Fibroblast of lung (primary cell): Measurements from ENCODE around the gene LCORL. TPM values are rescaled to one million over a fixed set of nuclear protein-coding genes. Genes with fewer than 3 reads are reported as not detected.

Source experiments
- DNase-seq, 2 donors: peaks; one replicate each; pipeline versions ENCODE4 v3.0.0 to v3.0.0-alpha.2; 2010; ENCODE audit warnings: low read depth in 2 of 2
- H2AFZ ChIP-seq: 2 replicates; pipeline ENCODE4 v1.5.1; 2012; ENCODE audit warnings: low read length, control low read depth, inconsistent platforms
- H3K27ac ChIP-seq: 2 replicates; pipeline ENCODE4 v1.5.1; 2011; ENCODE audit warnings: low read length, control low read depth; ENCODE audit not compliant: insufficient read depth
- H3K27me3 ChIP-seq: 2 replicates; pipeline ENCODE4 v1.5.1; 2011; ENCODE audit warnings: mild to moderate bottlenecking, low read length; ENCODE audit not compliant: control insufficient read depth, insufficient read depth
- H3K36me3 ChIP-seq: 2 replicates; pipeline ENCODE4 v1.5.1; 2011; ENCODE audit warnings: low read length; ENCODE audit not compliant: control insufficient read depth, insufficient read depth
- H3K4me1 ChIP-seq: 2 replicates; pipeline ENCODE4 v1.5.1; 2011; ENCODE audit warnings: low read length; ENCODE audit not compliant: control insufficient read depth, insufficient read depth; ENCODE audit errors: extremely low read depth
- H3K4me2 ChIP-seq: 2 replicates; pipeline ENCODE4 v1.5.1; 2011; ENCODE audit warnings: low read length, control low read depth; ENCODE audit not compliant: insufficient read depth; ENCODE audit errors: extremely low read depth
- H3K4me3 ChIP-seq, 4 experiments: fragments of 200-600 bp in 1 of 4; sonication (generic) in 1 of 4; replicated peaks in 1 of 4; 2 replicates each; pipeline ENCODE4 v1.5.1; 2011 to 2016; ENCODE audit warnings: low read length in 4 of 4, low read depth in 3 of 4, mild to moderate bottlenecking in 3 of 4, control low read depth in 2 of 4, inconsistent platforms in 1 of 4, mixed read lengths in 1 of 4; ENCODE audit not compliant: insufficient read depth in 1 of 4; ENCODE audit errors: control extremely low read depth in 1 of 4
- H3K79me2 ChIP-seq: 2 replicates; pipeline ENCODE4 v1.5.1; 2012; ENCODE audit warnings: mild to moderate bottlenecking, low read length, inconsistent platforms; ENCODE audit not compliant: control insufficient read depth, insufficient read depth
- H3K9ac ChIP-seq: 2 replicates; pipeline ENCODE4 v1.5.1; 2011; ENCODE audit warnings: mild to moderate bottlenecking, low read length, control low read depth; ENCODE audit not compliant: insufficient read depth
- H3K9me3 ChIP-seq: 2 replicates; pipeline ENCODE4 v1.5.1; 2012; ENCODE audit warnings: low read depth, low read length; ENCODE audit not compliant: control insufficient read depth, insufficient read depth
- H4K20me1 ChIP-seq: 2 replicates; pipeline ENCODE4 v1.5.1; 2011; ENCODE audit warnings: low read length; ENCODE audit not compliant: control insufficient read depth, insufficient read depth; ENCODE audit errors: extremely low read depth
- EZH2 ChIP-seq: IDR thresholded peaks from 2 replicates; pipeline ENCODE4 v1.5.1; 2012; ENCODE audit warnings: low read length, control low read depth, mild to moderate bottlenecking; ENCODE audit errors: missing control alignments
- polyA plus RNA-seq, 2 donors: library from polyadenylated mRNA; depleted of rRNA in 1 of 2; stranded (reverse) in 1 of 2; unstranded in 1 of 2; fragments of >200 nt; gene quantifications; 2 replicates each; pipeline ENCODE4 v1.2.1, GENCODE V29; 2011 to 2012; ENCODE audit warnings: missing spikeins in 1 of 2
- total RNA-seq: library from RNA; depleted of rRNA; stranded (reverse); fragments of >200 nt; gene quantifications from 2 replicates; pipeline ENCODE4 v1.2.1, GENCODE V29; 2014
- TF ChIP-seq, protein P1 (sequence below), 2 donors: IDR thresholded peaks in 1 of 2; conservative IDR thresholded peaks in 1 of 2; 1 replicate in 1 of 2; 2 replicates in 1 of 2; pipeline ENCODE4 v1.5.1; 2011 to 2012; ENCODE audit warnings: low read length in 2 of 2, control low read depth in 1 of 2, inconsistent platforms in 1 of 2, low read depth in 1 of 2, mild to moderate bottlenecking in 1 of 2

The LCORL gene
- total and polyA plus RNA-seq, 2 donors (not counting 1 experiment from before 2014, with no cell fraction given) = 8.5 to 13.5 TPM

DNA sequence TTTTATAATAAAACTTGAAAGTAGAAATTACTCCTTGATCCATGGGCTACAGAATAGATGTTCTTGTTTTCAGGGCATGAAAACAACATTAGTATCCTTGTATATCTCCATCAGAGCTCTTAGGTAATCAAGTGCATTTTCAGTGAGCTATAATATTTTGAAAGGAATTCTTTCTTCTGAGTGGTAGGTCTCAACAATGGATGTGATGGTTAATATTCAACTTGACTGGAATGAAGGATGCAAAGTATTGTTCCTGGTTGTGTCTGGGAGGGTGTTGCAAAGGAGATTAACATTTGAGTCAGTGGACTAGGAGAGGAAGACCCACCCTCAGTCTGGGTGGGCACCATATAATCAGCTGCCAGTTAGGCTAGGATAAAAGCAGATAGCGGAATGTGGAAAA is 100.1 kb downstream of the LCORL start:
- Histone ChIP-seq H3K9ac (no peak overlapping the region), H3K79me2 (no peaks in the 10 kb centered on the region), H3K4me1 (no peaks in the 10 kb centered on the region), H3K9me3 (no peaks in the 10 kb centered on the region), H3K4me2 (no peak overlapping the region), H3K27ac (no peak overlapping the region), H3K27me3 (no peaks in the 10 kb centered on the region), H4K20me1 (no peaks in the 10 kb centered on the region), H2AFZ (no peak overlapping the region), H3K36me3 (no peaks in the 10 kb centered on the region), H3K4me3 (no peak overlapping the region)
- TF ChIP-seq EZH2 = no peak
- TF ChIP-seq, protein P1, sequence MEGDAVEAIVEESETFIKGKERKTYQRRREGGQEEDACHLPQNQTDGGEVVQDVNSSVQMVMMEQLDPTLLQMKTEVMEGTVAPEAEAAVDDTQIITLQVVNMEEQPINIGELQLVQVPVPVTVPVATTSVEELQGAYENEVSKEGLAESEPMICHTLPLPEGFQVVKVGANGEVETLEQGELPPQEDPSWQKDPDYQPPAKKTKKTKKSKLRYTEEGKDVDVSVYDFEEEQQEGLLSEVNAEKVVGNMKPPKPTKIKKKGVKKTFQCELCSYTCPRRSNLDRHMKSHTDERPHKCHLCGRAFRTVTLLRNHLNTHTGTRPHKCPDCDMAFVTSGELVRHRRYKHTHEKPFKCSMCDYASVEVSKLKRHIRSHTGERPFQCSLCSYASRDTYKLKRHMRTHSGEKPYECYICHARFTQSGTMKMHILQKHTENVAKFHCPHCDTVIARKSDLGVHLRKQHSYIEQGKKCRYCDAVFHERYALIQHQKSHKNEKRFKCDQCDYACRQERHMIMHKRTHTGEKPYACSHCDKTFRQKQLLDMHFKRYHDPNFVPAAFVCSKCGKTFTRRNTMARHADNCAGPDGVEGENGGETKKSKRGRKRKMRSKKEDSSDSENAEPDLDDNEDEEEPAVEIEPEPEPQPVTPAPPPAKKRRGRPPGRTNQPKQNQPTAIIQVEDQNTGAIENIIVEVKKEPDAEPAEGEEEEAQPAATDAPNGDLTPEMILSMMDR (conservative IDR thresholded peaks at IDR 0.05 in 1 of 2, IDR thresholded peaks at IDR 0.05 in 1 of 2; ENCODE audit: low read depth in 1 of 2, low read length in 2 of 2) = no peak
- DNase-seq = no peak

GRCh38 chr4:17920681-17921080 is 100.9 kb downstream of the LCORL start:
- Histone ChIP-seq H3K4me3 (no peak overlapping the region), H3K9me3 (no peaks in the 10 kb centered on the region), H3K9ac (no peak overlapping the region), H3K79me2 (no peaks in the 10 kb centered on the region), H3K27ac (no peak overlapping the region), H3K27me3 (no peaks in the 10 kb centered on the region), H4K20me1 (no peaks in the 10 kb centered on the region), H3K36me3 (no peaks in the 10 kb centered on the region), H2AFZ (no peak overlapping the region), H3K4me2 (no peak overlapping the region), H3K4me1 (no peaks in the 10 kb centered on the region)
- TF ChIP-seq, protein P1 (conservative IDR thresholded peaks at IDR 0.05 in 1 of 2, IDR thresholded peaks at IDR 0.05 in 1 of 2; ENCODE audit: low read depth in 1 of 2, low read length in 2 of 2) = no peak
- no peak for TF ChIP-seq EZH2
- DNase-seq = no peak

DNA sequence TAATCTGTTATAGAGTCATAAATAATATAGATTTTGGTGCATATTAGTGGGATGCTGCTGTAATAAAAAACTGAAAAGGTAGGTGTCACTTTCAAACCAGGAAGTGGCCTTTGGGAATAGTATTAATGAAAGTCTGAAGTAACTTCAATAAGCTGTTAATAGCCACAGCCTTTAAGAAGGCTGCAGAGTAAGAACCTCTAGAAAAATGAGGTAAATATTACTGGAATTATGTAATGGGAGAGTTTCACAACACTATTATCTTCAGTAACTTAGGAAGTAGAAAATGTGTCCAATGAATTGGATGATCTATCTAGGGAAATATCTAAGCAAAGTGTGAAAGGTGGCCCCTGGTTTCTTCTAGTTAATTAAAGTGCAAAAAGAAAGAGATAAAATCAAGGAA is 106.1 kb downstream of the LCORL start:
- Histone ChIP-seq H4K20me1 (no peaks in the 10 kb centered on the region), H3K36me3 (no peaks in the 10 kb centered on the region), H2AFZ (no peak overlapping the region), H3K4me2 (no peak overlapping the region), H3K79me2 (no peaks in the 10 kb centered on the region), H3K27ac (no peak overlapping the region), H3K4me1 (no peaks in the 10 kb centered on the region), H3K4me3 (no peak overlapping the region), H3K9me3 (no peaks in the 10 kb centered on the region), H3K9ac (no peak overlapping the region), H3K27me3 (no peaks in the 10 kb centered on the region)
- TF ChIP-seq, protein P1 (conservative IDR thresholded peaks at IDR 0.05 in 1 of 2, IDR thresholded peaks at IDR 0.05 in 1 of 2; ENCODE audit: low read depth in 1 of 2, low read length in 2 of 2) = no peak
- no peak for TF ChIP-seq EZH2
- DNase-seq = peak in 1 of 2 donors; percentile 3
